ENCODE results near the gene ANKUB1. TPM values are rescaled to one million over a fixed set of nuclear protein-coding genes. Genes with fewer than 3 reads are reported as not detected.

Gene ANKUB1
- total and polyA plus RNA-seq, 12 donors, result not detected

DNA sequence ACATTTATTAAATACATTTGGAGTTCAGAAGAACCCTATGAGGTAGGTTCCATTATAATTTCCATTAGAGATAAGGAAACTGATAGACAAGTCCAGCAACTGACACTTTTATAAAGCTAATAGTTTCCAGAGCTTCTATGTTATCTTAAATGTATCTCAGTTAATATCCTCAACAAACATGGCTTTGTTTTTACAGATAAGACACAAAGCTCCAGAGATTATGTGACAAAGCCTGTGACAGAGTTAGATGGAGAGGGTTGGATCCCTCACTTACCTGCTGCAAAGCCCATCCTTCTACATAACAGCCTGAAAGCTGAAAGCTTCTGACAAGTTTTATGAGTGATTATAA lies 39.6 kb downstream of the ANKUB1 start:
- TF ChIP-seq, protein P1, sequence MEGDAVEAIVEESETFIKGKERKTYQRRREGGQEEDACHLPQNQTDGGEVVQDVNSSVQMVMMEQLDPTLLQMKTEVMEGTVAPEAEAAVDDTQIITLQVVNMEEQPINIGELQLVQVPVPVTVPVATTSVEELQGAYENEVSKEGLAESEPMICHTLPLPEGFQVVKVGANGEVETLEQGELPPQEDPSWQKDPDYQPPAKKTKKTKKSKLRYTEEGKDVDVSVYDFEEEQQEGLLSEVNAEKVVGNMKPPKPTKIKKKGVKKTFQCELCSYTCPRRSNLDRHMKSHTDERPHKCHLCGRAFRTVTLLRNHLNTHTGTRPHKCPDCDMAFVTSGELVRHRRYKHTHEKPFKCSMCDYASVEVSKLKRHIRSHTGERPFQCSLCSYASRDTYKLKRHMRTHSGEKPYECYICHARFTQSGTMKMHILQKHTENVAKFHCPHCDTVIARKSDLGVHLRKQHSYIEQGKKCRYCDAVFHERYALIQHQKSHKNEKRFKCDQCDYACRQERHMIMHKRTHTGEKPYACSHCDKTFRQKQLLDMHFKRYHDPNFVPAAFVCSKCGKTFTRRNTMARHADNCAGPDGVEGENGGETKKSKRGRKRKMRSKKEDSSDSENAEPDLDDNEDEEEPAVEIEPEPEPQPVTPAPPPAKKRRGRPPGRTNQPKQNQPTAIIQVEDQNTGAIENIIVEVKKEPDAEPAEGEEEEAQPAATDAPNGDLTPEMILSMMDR (IDR thresholded peaks at IDR 0.05), result no peak
- TF ChIP-seq POLR2A (IDR thresholded peaks at IDR 0.05), result no peak
- no peaks in the 10 kb centered on the region for H3K27me3 ChIP-seq
- H3K9me3 ChIP-seq (replicated peaks in 1 of 3), result no peaks in the 10 kb centered on the region
- peaks cover 0 to 24% of the 10 kb centered on the region in 2 donors for H3K36me3 ChIP-seq (replicated peaks in 1 of 2)
- peak overlapping the region in 2 of 4 donors; percentile 77 to 85 for H3K4me3 ChIP-seq
- DNase-seq, result no peak
- H3K4me1 ChIP-seq (replicated peaks in 1 of 2), result peaks cover 5 to 13% of the 10 kb centered on the region in 2 donors
- peak overlapping the region in 2 of 5 donors; percentile 73 to 88 for H3K27ac ChIP-seq
- intact Hi-C loops (cut with DNase I), result no loop called here

DNA sequence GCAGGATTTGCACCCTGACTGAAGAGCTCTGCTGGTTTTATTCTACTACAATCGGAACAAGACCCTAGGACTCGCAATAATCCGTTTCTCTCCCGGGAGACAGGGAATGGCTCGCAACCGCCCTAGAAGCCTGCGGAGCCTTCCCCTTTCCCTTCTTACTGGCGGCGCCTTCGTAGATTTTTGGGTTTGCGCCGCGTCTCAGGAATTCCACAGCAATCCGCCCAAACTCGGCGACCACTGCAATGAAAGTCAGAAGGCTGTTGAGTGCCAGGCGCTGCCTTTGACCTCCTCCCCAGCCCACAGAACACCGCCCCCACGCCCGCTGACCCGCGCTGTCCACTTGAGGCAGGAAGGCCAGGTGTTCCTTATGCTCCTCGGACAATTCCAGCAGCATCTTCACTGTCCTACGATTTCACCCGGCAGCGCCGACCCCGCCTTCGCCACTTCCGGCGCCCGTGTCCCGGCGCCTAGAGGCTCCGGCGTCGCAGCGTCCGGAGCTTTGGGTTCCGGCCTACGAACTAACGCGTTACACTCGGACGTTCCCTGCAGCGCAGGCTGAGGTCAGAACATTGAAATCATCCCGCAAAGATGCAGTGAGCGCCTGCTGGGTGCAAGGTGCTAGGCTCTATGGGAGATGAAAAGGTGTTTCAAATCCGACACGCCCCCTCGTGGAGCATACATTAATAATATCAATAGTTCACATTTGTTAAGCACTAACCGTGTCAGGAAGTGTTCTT lies 40.1 kb downstream of the ANKUB1 start, which contains the start of gene COMMD2:
Gene COMMD2, minus strand, starts transcription at position 439 of the 737 bp plus-strand sequence. Its CDS starts 45 bp downstream, at position 394.
- H3K4me3 ChIP-seq, result peak within 1 kb of the TSS; percentile 58 to 88 (median 81)
- peaks cover 0 to 29% of the 10 kb centered on the region in 2 donors for H3K36me3 ChIP-seq (replicated peaks in 1 of 2)
- intact Hi-C loops (cut with DNase I), result no loop called here
- no peaks in the 10 kb centered on the region for H3K27me3 ChIP-seq
- DNase-seq, result peak; percentile 69 to 88 (median 78)
- 0 to 1% (median 1%) methylated on average over 21 to 52 of the region's 52 CpGs for WGBS, 4 donors
- H3K27ac ChIP-seq, result peak within 1 kb of the TSS in 4 of 5 donors; percentile 35 to 88 (median 68)
- peaks cover 5 to 13% of the 10 kb centered on the region in 2 donors for H3K4me1 ChIP-seq (replicated peaks in 1 of 2)
- TF ChIP-seq, protein P1 (IDR thresholded peaks at IDR 0.05), result peak in 5 of 6 experiments; percentile 6 to 46 (median 25)
- peak; percentile 59 to 66 for TF ChIP-seq POLR2A (IDR thresholded peaks at IDR 0.05)
- no peaks in the 10 kb centered on the region for H3K9me3 ChIP-seq (replicated peaks in 1 of 3)

DNA sequence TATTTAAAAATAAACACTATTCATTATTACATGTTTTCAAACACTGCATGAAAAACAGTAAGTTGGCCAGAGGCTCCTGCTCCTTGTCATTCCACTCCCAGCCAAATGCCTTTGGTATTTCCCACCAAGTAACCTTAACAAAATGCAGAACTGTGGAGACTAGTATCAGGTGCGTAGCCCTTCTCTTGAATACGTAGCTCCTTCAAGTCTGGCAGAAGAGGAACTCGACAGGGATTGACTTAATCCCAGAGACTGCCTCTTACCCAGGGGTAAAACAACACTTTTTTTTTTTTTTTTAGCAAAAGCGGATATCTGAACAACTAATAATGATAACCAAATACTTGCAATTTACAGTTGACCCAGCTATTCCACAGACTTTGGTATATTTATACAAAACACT lies 40.8 kb downstream of the ANKUB1 start:
- intact Hi-C loops (cut with DNase I), result no loop called here
- no peak for DNase-seq
- Histone ChIP-seq H3K27ac (peak overlapping the region in 2 of 5 donors; percentile 73 to 88), H3K9me3 (replicated peaks in 1 of 3) (no peaks in the 10 kb centered on the region), H3K4me1 (replicated peaks in 1 of 2) (peaks cover 5 to 13% of the 10 kb centered on the region in 2 donors), H3K36me3 (replicated peaks in 1 of 2) (peaks cover 0 to 34% of the 10 kb centered on the region in 2 donors), H3K27me3 (no peaks in the 10 kb centered on the region), H3K4me3 (peak overlapping the region; percentile 58 to 88 (median 81))
- TF ChIP-seq POLR2A (IDR thresholded peaks at IDR 0.05), result no peak
- TF ChIP-seq, protein P1 (IDR thresholded peaks at IDR 0.05), result no peak
- 11 to 15% (median 13%) methylated on average over 4 of the region's 4 CpGs for whole genome bisulfite sequencing, 4 donors

DNA sequence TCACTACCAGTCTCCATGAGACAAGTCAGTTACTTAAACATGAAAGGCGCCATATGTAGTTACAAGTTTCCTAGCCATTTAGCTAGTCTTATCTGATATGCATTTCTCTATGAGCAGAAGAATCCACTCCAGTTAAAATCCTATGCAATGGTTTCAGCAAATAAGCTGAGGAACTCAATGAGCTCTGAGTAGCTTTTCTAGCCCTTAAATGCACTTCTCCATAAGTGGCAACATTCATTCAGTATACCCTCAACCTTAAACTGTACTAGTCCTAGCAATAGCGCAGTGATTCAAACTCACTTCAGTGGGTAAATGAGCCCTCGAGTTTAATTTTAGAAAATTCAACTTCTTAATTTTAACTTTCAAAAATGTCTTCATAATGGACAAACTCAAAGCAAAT lies 47.7 kb downstream of the ANKUB1 start:
- 93 to 97% (median 95%) methylated on average over 3 of the region's 3 CpGs for WGBS, 4 donors
- H3K27ac ChIP-seq, result no peak overlapping the region
- H3K36me3 ChIP-seq (replicated peaks in 1 of 2), result peaks cover 3 to 59% of the 10 kb centered on the region in 2 donors

More for the DNA sequence above, 47.7 kb downstream of the ANKUB1 start:
- TF ChIP-seq, protein P1 (IDR thresholded peaks at IDR 0.05), result no peak
- TF ChIP-seq POLR2A (IDR thresholded peaks at IDR 0.05), result no peak
- H3K4me3 ChIP-seq, result no peak overlapping the region
- no peak for DNase-seq
- no peaks in the 10 kb centered on the region for H3K4me1 ChIP-seq (replicated peaks in 1 of 2)
- intact Hi-C loops (cut with DNase I), result no loop called here
- H3K9me3 ChIP-seq (replicated peaks in 1 of 3), result no peaks in the 10 kb centered on the region
- no peaks in the 10 kb centered on the region for H3K27me3 ChIP-seq
